ENCODE measurements around the gene SPAG4. TPM values are rescaled to one million over a fixed set of nuclear protein-coding genes. Genes with fewer than 3 reads are reported as not detected.

SPAG4 gene
- total and polyA plus RNA-seq, 10 donors, result 2.5 to 32.1 (median 11.5) TPM

DNA sequence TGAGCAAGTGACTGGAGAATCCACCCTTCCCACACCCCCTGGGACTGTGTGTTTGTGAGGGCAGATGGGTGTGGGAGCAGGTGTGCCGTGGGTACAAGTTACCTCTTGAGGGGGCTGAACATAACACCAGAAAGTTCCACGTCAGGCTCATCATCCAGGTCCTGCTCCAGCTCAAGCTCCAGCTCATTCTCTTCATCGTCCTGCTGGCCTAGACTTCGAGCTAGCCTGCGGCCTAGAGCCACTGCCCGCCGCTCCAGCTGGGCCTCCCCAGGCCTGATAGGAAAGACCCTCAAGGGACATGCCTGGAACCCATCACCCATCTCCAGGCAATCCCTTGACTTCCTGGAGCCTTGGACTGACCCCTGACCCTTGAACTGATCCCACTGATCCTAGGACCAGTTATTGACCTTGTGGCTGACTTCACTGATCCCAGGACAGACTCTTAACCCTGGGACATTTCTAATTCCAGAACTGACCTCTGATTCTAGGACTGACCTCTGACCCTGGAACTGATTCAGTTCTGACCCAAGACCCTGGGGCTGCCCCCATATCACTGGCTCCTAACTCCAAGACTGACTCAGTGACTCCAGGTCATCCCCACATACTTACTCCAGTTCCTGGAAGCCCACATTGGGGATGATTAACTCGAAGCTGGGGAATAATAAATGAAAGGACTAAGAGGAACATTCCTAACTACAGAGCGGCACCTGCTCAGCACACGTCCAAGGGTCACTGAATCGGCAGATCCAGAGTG is 11.8 kb upstream of the SPAG4 start:
- intact Hi-C loops (cut with DNase I; ENCODE audit: low total_unique reads), result no loop called here
- TF ChIP-seq POLR2AphosphoS5 (IDR thresholded peaks at IDR 0.05) (no peak), POLR2A (IDR thresholded peaks at IDR 0.05) (no peak)
- TF ChIP-seq, protein P1, sequence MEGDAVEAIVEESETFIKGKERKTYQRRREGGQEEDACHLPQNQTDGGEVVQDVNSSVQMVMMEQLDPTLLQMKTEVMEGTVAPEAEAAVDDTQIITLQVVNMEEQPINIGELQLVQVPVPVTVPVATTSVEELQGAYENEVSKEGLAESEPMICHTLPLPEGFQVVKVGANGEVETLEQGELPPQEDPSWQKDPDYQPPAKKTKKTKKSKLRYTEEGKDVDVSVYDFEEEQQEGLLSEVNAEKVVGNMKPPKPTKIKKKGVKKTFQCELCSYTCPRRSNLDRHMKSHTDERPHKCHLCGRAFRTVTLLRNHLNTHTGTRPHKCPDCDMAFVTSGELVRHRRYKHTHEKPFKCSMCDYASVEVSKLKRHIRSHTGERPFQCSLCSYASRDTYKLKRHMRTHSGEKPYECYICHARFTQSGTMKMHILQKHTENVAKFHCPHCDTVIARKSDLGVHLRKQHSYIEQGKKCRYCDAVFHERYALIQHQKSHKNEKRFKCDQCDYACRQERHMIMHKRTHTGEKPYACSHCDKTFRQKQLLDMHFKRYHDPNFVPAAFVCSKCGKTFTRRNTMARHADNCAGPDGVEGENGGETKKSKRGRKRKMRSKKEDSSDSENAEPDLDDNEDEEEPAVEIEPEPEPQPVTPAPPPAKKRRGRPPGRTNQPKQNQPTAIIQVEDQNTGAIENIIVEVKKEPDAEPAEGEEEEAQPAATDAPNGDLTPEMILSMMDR (IDR thresholded peaks at IDR 0.05 in 8 of 11, conservative IDR thresholded peaks at IDR 0.05 in 3 of 11), result no peak
- Histone ChIP-seq H3K9me3 (no peaks in the 10 kb centered on the region), H3K4me3 (no peak overlapping the region), H3K27me3 (replicated peaks in 1 of 7) (peaks cover 0 to 42% (median 23%) of the 10 kb centered on the region in 7 donors), H3K4me1 (peaks cover 8 to 23% (median 19%) of the 10 kb centered on the region in 6 donors), H3K36me3 (no peaks in the 10 kb centered on the region), H3K27ac (peak overlapping the region in 1 of 8 donors; percentile 42)
- 90 to 95% (median 92%) methylated on average over 9 to 11 of the region's 11 CpGs for WGBS, 5 donors
- peak; percentile 20 for DNase-seq

DNA sequence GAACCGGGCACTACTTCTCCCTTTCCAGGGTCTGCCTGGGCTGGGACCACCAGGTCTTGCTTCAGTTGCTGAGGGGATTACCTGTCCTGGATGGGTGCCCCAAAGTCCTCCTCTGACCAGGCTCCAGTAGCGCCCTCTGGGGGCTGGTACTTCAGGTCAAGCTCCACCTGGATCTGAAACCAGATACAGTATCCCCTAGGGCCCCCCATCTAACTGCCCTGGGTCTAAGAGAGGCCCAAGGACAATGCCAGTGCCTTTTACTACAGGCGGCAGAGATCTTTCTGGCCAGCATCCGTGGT is 11.2 kb upstream of the SPAG4 start:
- Histone ChIP-seq H3K4me3 (no peak overlapping the region), H3K27ac (peak overlapping the region in 1 of 8 donors; percentile 42), H3K27me3 (replicated peaks in 1 of 7) (peaks cover 0 to 36% (median 23%) of the 10 kb centered on the region in 7 donors), H3K36me3 (no peaks in the 10 kb centered on the region), H3K9me3 (no peaks in the 10 kb centered on the region), H3K4me1 (peaks cover 8 to 23% (median 19%) of the 10 kb centered on the region in 6 donors)
- TF ChIP-seq POLR2A (IDR thresholded peaks at IDR 0.05), result no peak
- TF ChIP-seq, protein P1 (IDR thresholded peaks at IDR 0.05 in 8 of 11, conservative IDR thresholded peaks at IDR 0.05 in 3 of 11), result peak in 4 of 11 experiments; percentile 14 to 38 (median 26)
- DNase-seq, result peak; percentile 66
- WGBS, 5 donors, result 49 to 61% (median 54%) methylated on average over 3 to 4 of the region's 4 CpGs
- intact Hi-C loops (cut with DNase I; ENCODE audit: low total_unique reads), result no loop called here

DNA sequence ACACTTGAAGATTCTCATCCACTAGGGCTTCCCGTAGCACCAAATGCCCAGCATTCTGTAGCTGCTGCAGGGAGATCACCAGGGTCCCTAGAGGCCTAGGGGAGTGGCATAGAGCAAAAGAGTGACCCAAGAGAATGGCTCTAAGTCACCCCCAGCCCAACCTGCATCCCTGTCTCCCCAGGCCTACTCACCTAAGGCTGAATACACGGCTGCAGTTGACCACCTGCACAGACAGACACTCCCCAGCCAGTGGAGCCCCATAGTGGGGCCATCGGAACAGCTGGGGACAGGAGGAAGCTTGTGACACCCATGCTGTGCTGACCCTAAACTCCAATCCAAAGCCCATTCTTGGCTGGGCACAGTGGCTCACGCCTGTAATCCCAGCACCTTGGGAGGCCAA is 9.5 kb upstream of the SPAG4 start:
- WGBS, 5 donors, result 83 to 95% (median 90%) methylated on average over 3 to 4 of the region's 4 CpGs
- Histone ChIP-seq H3K4me1 (peaks cover 4 to 14% (median 12%) of the 10 kb centered on the region in 6 donors), H3K9me3 (no peaks in the 10 kb centered on the region), H3K27ac (peak overlapping the region in 2 of 8 donors; percentile 55 to 70), H3K27me3 (replicated peaks in 1 of 7) (peaks cover 0 to 19% (median 13%) of the 10 kb centered on the region in 7 donors), H3K4me3 (no peak overlapping the region), H3K36me3 (no peaks in the 10 kb centered on the region)
- intact Hi-C loops (cut with DNase I; ENCODE audit: low total_unique reads), result no loop called here
- no peak for TF ChIP-seq POLR2A (IDR thresholded peaks at IDR 0.05)
- TF ChIP-seq, protein P1 (IDR thresholded peaks at IDR 0.05 in 8 of 11, conservative IDR thresholded peaks at IDR 0.05 in 3 of 11), result no peak
- TF ChIP-seq POLR2AphosphoS5 (IDR thresholded peaks at IDR 0.05), result no peak
- DNase-seq, result peak; percentile 43

DNA sequence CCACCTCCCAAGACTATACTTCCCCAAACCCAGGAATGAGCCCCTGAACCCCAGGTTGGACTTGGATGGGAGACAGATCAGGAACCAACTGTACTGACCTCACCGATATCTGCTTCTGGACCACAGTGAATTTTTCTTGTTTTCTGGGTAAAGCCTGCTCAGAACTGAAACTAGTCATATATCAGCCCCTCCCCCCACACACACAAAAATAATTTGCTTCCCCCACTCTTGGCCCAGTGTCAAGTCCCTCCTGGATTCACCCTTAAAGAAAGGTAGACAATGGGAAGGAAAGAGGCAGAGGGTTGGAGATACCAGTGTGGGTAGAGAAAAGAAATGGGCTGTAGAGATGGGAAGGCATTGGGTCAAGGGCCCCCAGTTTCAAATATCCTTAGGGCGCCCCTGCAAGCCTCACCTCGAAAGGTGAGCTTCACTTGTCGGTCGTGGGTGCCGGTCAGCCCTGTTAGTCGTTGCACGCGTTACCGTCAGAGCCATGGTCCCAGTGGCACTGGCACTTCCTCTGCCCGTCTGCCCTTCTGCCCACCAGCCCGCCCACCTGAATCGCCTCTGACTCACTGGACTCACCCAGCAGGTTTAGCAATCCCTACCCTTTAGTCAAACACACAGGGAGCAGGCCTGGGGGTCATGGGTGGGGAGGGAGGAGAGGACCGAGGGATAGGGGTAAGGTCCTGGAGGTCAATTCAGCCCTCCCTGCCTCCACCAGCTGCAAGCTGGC is 8.5 kb upstream of the SPAG4 start:
- DNase-seq, result no peak
- no peak overlapping the region for H3K4me3 ChIP-seq
- no peaks in the 10 kb centered on the region for H3K36me3 ChIP-seq
- H3K27me3 ChIP-seq (replicated peaks in 1 of 7), result peaks cover 0 to 9% (median 3%) of the 10 kb centered on the region in 7 donors
- no peaks in the 10 kb centered on the region for H3K9me3 ChIP-seq
- WGBS, 5 donors, result 76 to 82% (median 78%) methylated on average over 14 of the region's 14 CpGs
- peak overlapping the region in 2 of 8 donors; percentile 55 to 70 for H3K27ac ChIP-seq
- TF ChIP-seq POLR2AphosphoS5 (IDR thresholded peaks at IDR 0.05) (no peak), POLR2A (IDR thresholded peaks at IDR 0.05) (no peak)
- TF ChIP-seq, protein P1 (IDR thresholded peaks at IDR 0.05 in 8 of 11, conservative IDR thresholded peaks at IDR 0.05 in 3 of 11), result no peak
- intact Hi-C loops (cut with DNase I; ENCODE audit: low total_unique reads), result no loop called here
- peaks cover 0 to 3% (median 1%) of the 10 kb centered on the region in 6 donors for H3K4me1 ChIP-seq
